HL-60/S4 treated with retinoic acid at 250 ng/mL for 4 days and 3 days (cell line): Measurements from ENCODE around the gene ARPC2.

Experiments used
- in situ Hi-C: fragments of 300-500 bp; cut with MboI; formaldehyde crosslinking; loops from 2 replicates; pipeline ENCODE4 v1.7.0; 2022; ENCODE audit warnings: low sequenced_read_pairs

The ARPC2 gene

GRCh38 chr2:218216336-218216673 lies 684 bp upstream of the ARPC2 start:
- in situ Hi-C loops, result no loop called here

- in situ Hi-C loops, result no loop called here
Observed at GRCh38 chr2:218217360-218218267, 625 bp downstream of the ARPC2 start.

GRCh38 chr2:218218268-218219185 lies 1.5 kb downstream of the ARPC2 start:
- in situ Hi-C loops, result no loop called here

- in situ Hi-C loops, result no loop called here
Observed at GRCh38 chr2:218219934-218220333, 2.9 kb downstream of the ARPC2 start.

DNA sequence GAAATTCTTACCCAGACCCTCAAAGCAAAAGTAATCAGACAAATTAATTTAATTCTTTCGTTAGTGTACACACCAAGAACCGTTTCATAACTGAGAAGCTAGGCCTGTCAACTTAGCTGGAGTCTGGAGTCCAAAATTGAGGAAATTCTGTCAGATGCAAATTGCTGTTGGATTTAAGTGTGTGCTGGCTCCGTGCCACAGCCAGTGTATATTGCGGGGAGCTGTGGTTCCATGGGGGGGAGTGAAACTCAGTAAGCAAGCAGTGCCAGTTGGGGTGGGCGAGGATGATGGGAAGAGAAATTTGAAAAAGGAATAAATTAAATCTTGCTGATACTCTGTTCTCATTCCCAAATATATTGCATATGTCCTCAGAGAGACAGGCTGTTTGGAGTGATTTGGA lies 4.0 kb downstream of the ARPC2 start:
- in situ Hi-C loops, result no loop called here

DNA sequence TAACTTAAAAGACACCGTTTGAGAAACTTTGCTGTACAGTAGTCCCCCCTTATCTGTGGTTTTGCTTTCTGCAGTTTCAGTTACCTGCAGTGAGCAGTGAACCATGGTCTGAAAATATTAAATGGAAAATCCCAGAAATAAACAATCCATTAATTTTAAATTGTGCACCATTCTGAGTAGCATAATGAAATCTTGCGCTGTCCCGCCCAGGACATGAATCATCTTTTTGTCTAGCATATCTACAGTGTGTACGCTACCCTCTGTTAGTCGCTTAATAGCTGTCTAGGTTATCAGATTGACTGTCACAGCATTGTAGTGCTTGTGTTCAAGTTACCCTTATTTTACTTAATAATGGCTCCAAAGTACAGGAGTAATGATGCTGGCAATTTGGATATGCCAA lies 6.1 kb downstream of the ARPC2 start:
- in situ Hi-C loops, result no loop called here

DNA sequence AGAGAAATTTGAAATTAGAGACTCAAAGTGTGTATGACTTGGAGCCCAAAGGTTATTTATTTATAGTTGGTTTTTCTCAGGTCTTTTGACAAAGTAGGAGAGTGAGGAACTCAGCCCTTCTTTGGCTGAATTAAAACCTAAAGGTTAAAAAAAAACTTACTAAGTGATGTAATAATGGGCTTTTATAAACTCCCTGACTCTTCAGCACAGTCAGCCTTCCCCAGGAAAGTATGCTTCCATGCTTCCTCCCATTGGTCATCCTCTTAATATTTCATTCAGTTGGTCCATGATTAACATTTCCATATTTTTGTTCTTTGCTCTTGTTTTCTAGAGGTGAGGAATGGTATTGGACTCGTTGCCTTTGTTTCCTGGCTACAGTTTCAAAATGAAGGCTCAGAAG lies 7.2 kb downstream of the ARPC2 start:
- in situ Hi-C loops, result no loop called here

GRCh38 chr2:218226903-218227302 lies 9.9 kb downstream of the ARPC2 start:
- in situ Hi-C loops, result no loop called here

DNA sequence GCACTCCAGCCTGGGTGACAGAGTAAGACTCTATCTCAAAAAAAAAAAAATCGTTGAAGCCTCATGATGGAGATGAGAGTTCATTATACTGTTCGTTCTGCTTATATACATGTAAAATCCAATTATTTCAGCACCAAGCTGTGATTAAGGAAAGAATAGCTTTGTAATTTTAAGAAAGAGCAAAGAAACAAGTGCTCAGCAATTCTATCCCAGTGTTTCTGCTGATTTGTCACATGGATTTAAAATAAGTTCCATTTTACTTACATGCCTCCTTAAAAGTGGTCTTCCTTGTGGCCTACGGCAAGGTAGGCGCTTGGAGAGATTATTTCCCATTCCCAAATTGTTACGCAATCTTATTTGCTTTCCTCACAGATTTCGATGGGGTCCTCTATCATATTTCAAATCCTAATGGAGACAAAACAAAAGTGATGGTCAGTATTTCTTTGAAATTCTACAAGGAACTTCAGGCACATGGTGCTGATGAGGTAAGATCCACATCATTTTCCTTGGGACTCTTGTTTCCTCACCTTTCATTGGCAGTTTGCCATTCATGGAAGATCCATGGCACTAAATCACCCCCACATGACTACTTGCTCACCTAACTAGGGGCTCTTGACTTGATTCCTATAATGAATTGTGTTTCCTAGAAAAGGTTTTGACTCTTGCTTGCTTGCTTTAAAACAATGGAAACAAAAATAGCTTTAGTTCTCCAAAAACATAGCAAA lies 11.5 kb downstream of the ARPC2 start:
- in situ Hi-C loops, result no loop called here

GRCh38 chr2:218229239-218229638 lies 12.2 kb downstream of the ARPC2 start:
- in situ Hi-C loops, result no loop called here

DNA sequence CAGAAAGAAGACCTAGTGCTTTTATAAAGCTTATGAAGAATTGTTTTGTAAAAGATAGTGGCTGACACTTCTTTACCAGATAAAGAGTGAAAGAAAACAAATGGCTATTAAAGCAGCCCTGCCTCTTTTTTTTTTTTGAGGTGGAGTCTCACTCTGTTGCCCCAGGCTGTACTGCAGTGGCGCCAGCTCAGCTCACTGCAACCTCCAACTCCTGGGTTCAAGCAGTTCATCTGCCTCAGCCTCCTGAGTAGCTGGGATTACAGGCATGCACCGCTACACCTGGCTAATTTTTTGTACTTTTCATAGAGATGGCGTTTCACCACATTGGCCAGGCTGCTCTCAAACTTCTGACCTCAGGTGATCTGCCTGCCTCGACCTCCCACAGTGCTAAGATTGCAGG lies 12.9 kb downstream of the ARPC2 start:
- in situ Hi-C loops, result no loop called here

- in situ Hi-C loops, result no loop called here
Observed at GRCh38 chr2:218230882-218231281, 13.9 kb downstream of the ARPC2 start.

GRCh38 chr2:218233543-218233942 lies 16.6 kb downstream of the ARPC2 start:
- in situ Hi-C loops, result no loop called here

DNA sequence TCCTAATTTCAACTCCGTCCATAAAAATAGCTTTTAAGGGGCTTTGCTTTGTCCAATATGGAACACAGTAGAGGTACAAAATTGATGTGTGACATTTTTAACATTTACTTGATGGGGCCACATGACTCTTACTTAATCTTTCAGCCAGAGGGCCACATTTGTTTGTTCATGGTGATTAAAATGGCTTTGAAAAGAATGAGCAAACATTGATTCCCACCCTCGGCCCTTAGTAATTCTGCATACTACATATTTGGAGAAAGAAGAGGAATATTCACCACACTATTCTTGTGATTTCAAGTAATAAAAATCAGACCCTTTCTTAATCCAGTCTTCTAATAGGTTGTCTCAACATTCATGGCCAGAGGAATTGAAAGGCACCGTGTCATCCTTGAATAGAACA lies 17.5 kb downstream of the ARPC2 start:
- in situ Hi-C loops, result no loop called here

DNA sequence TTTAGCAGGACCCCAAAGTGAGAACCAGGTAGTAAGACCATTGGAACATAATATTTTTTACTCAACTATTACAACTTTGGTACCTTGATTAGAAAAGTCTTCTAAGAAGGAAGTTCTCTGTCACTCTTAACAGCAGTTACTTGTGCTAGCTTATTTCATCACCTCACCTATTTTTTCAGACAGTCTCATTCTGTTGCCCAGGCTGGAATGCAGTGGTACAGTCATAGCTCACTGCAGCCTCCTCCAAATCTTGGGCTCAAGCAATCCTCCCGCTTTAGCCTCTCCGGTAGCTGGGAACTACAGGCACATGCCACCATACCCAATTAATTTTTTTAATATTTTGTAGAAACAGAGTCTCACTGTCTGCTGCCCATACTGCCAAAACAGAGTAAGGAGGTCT lies 18.0 kb downstream of the ARPC2 start:
- in situ Hi-C loops, result no loop called here

DNA sequence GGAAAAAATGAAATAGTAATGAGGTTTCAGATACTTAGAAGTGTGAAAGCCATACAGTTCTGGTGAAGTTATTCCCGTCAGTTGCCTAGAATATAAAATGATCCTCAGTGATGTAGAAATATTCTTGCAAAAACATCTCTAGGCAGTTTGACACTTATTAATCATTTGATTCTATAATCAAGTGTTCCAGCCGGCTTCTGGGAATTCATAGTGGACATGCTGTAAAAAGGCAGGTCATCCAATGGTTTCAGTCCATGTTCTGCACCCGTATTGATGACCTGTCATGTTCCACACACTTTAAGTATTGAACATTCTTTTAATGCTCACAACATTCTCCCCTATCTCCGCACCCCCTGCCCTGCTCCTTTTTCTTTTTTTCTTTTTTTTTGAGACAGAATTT lies 19.8 kb downstream of the ARPC2 start:
- in situ Hi-C loops, result no loop called here

DNA sequence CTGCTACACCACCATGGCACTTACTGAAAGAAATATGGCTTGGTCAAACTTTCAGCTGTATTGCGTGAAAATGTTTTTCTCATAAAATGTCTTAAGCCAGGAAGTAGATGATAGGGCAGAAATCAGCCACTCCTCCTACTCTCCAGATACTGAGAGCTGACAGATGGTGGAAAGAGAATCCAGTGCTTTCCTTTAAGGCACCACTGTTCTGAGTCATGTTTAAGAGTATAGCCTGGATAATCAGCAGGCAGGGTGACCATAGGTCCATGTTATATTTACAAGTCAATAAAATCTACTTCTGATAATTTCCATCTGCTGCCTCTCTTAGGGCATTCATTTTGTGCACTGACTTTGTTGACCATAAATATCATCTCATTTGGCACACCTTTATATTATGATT lies 21.9 kb downstream of the ARPC2 start:
- in situ Hi-C loops, result no loop called here

- in situ Hi-C loops, result no loop called here
Observed at GRCh38 chr2:218244204-218244603, 27.2 kb downstream of the ARPC2 start.

DNA sequence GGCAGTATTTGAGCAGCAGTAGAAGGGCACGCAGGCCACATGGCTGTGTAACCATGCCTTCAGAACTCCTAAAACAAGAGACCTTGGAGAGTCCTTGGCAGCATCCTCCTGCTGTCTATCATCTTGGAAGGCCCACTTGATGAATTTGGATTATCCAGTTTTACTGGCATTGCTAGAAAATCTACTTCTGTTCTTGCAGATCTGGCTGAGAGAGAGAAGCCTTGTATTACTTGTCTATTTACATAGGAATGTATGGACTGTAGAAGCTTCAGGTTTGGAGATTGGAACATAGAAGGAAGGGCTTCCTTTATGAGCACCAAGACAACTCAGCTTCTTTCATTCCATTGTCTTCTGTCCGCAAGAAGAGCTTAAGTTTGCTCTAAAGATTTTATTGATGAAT lies 27.7 kb downstream of the ARPC2 start:
- in situ Hi-C loops, result no loop called here

DNA sequence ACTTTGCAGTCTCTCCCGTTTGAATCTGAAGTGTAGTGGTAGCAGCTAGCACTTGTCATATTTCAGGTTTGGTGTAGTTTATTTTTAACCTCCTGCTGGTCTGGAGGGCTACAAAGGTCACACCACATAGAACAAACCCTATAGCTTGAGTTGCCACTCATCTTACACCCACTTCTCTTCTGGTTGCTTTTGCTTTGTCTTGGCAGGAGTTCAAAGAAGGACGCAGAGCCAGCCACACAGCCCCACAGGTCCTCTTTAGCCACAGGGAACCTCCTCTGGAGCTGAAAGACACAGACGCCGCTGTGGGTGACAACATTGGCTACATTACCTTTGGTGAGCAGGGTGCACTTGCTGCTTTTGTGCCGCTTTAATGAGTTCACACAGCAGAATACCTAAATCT lies 28.2 kb downstream of the ARPC2 start:
- in situ Hi-C loops, result no loop called here

DNA sequence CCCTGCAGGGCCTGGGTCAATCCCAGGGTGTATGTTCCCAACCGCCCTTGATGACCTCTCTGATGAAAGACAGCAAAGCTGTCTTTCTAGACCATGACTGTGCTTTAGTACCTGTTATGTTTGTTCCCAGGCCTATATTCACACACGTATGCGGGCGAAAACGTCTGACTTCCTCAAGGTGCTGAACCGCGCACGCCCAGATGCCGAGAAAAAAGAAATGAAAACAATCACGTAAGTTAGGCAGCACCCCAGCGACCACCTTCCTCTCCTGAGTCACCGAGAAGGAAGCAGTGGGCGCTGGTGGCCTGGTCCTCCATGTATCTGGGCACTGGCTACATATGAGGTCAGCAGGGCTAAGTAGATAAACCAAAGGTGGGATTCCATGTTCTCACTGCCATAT lies 32.7 kb downstream of the ARPC2 start:
- in situ Hi-C loops, result no loop called here
